H1 (cell line): ENCODE results near the gene ASCL1. TPM values are rescaled to one million over a fixed set of nuclear protein-coding genes. Genes with fewer than 3 reads are reported as not detected.

Experiments
- CEBPB ChIP-seq: IDR thresholded peaks from 2 replicates; pipeline ENCODE4 v1.6.1; 2012; ENCODE audit warnings: low read depth, low read length
- CHD7 ChIP-seq: fragments of 300-600 bp; sonication (generic); IDR thresholded peaks from 2 replicates; pipeline ENCODE4 v1.7.1; 2012; ENCODE audit warnings: low read length, moderate library complexity, mild to moderate bottlenecking, inconsistent platforms; ENCODE audit not compliant: insufficient replicate concordance
- EP300 ChIP-seq, 2 experiments: IDR thresholded peaks; 1 replicate in 1 of 2; 2 replicates in 1 of 2; pipeline ENCODE4 v1.6.1; 2011 to 2012; ENCODE audit warnings: low read depth in 2 of 2, low read length in 2 of 2, mild to moderate bottlenecking in 2 of 2, borderline replicate concordance in 1 of 2, inconsistent platforms in 1 of 2, moderate library complexity in 1 of 2
- GTF2F1 ChIP-seq: IDR thresholded peaks from 2 replicates; pipeline ENCODE4 v1.6.1; 2012; ENCODE audit warnings: low read depth, low read length, improper control_type of control experiment, borderline replicate concordance
- KDM4A ChIP-seq: IDR thresholded peaks from one replicate; pipeline ENCODE4 v1.7.1; 2012; ENCODE audit warnings: low read depth, mild to moderate bottlenecking, moderate library complexity, low read length, inconsistent platforms; ENCODE audit not compliant: severe bottlenecking
- NRF1 ChIP-seq: IDR thresholded peaks from 2 replicates; pipeline ENCODE4 v1.6.1; 2011; ENCODE audit warnings: mild to moderate bottlenecking, low read depth, low read length, improper control_type of control experiment
- POLR2AphosphoS5 ChIP-seq: IDR thresholded peaks from 2 replicates; pipeline ENCODE4 v1.6.1; 2011; ENCODE audit warnings: low read depth, low read length
- RNF2 ChIP-seq: fragments of 200-900, 300-1000 bp; sonication (generic); IDR thresholded peaks from 2 replicates; pipeline ENCODE4 v1.7.1; 2016; ENCODE audit warnings: borderline replicate concordance, low read depth, mild to moderate bottlenecking, antibody characterized with exemption, low read length; ENCODE audit not compliant: poor library complexity, severe bottlenecking; ENCODE audit errors: missing control alignments
- SIX5 ChIP-seq: IDR thresholded peaks from 2 replicates; pipeline ENCODE4 v1.6.1; 2011; ENCODE audit warnings: mild to moderate bottlenecking, low read depth, low read length
- TCF12 ChIP-seq: IDR thresholded peaks from 2 replicates; pipeline ENCODE4 v1.6.1; 2011; ENCODE audit warnings: low read depth, mild to moderate bottlenecking, low read length
- USF2 ChIP-seq: IDR thresholded peaks from 2 replicates; pipeline ENCODE4 v1.6.1; 2011; ENCODE audit warnings: low read length, improper control_type of control experiment
- polyA plus RNA-seq, 7 experiments: library from polyadenylated mRNA; depleted of rRNA in 3 of 7; stranded (reverse) in 5 of 7; unstranded in 2 of 7; fragments of >200 nt in 5 of 7; fragments of 200-250 nt in 2 of 7; gene quantifications; 1 replicate in 5 of 7; 2 replicates in 1 of 7; 4 replicates in 1 of 7; pipeline versions ENCODE4 v1.2.1 to v1.2.3, GENCODE V29; 2011 to 2013; ENCODE audit warnings: missing spikeins in 2 of 7, mixed read lengths in 2 of 7
- total RNA-seq: library from RNA; stranded (reverse); fragmentation: NEBNext Ultra II Directional; extraction: Animal tissue kit (Norgen Biotek cat#: 25700); gene quantifications from 2 replicates; pipeline ENCODE4 v1.2.1, GENCODE V29; 2021

The ASCL1 gene
- total and polyA plus RNA-seq, 2 of the 8 experiments (the other 6 are each of a cell fraction or from before 2014, with no cell fraction given) = 0.12 TPM; not detected in 1

- no peak for TF ChIP-seq CHD7
- no peak for TF ChIP-seq CEBPB
- TF ChIP-seq GTF2F1 = no peak
- TF ChIP-seq KDM4A = no peak
- TF ChIP-seq TCF12 = no peak
- TF ChIP-seq SIX5 = no peak
- no peak for TF ChIP-seq EP300 (IDR thresholded peaks at IDR 0.05; ENCODE audit: borderline replicate concordance in 1 of 2, low read depth in 2 of 2, low read length in 2 of 2)
- no peak for TF ChIP-seq POLR2AphosphoS5
- no peak for TF ChIP-seq NRF1
- TF ChIP-seq RNF2 = no peak
- no peak for TF ChIP-seq USF2
- TF ChIP-seq, all 59 proteins: peak for 0
These were observed 45.2 kb upstream of the ASCL1 start (continued) for GRCh38 chr12:102912258-102912657.
